ENCODE measurements around the gene DYDC1.

DYDC1 gene

GRCh38 chr10:80319725-80320290 is 36.7 kb downstream of the DYDC1 start:
- Histone ChIP-seq H3K4me1 (ENCODE audit: control insufficient read depth, insufficient read depth, low read depth, low read length) (no peaks in the 10 kb centered on the region), H4K91ac (ENCODE audit: low read length) (no peak overlapping the region), H3K79me1 (replicated peaks; ENCODE audit: low read length, poor library complexity, severe bottlenecking) (no peaks in the 10 kb centered on the region), H2BK5ac (ENCODE audit: low read depth, low read length, poor library complexity, severe bottlenecking) (no peak overlapping the region), H2BK15ac (ENCODE audit: low read depth, poor library complexity, severe bottlenecking) (no peak overlapping the region), H2AFZ (ENCODE audit: low read depth, low read length) (no peak overlapping the region), H2BK120ac (ENCODE audit: low read depth, low read length) (no peak overlapping the region), H3K9me3 (ENCODE audit: control insufficient read depth, low read length) (no peaks in the 10 kb centered on the region), H3K27ac (ENCODE audit: low read length, poor library complexity, severe bottlenecking) (no peak overlapping the region), H3K27me3 (ENCODE audit: control insufficient read depth in 1 of 2, insufficient read depth in 1 of 2, low read length in 2 of 2) (peaks cover 5 to 6% of the 10 kb centered on the region in 2 experiments), H3K36me3 (ENCODE audit: control insufficient read depth in 1 of 2, insufficient read depth in 2 of 2, low read depth in 1 of 2, low read length in 2 of 2) (no peaks in the 10 kb centered on the region), H3K9ac (ENCODE audit: low read length) (no peak overlapping the region), H2AK5ac (ENCODE audit: low read length, severe bottlenecking) (no peak overlapping the region), H3K23ac (ENCODE audit: low read length in 2 of 2) (no peak overlapping the region), H3K14ac (ENCODE audit: low read length in 2 of 2) (peak overlapping the region in 1 of 2 experiments; percentile 36), H2BK12ac (ENCODE audit: low read length in 2 of 2) (no peak overlapping the region), H4K8ac (ENCODE audit: low read length) (no peak overlapping the region), H3K4ac (ENCODE audit: low read depth in 1 of 2, low read length in 2 of 2) (no peak overlapping the region), H3K4me2 (ENCODE audit: low read length, poor library complexity, severe bottlenecking) (no peak overlapping the region), H3K18ac (ENCODE audit: low read depth in 1 of 2, low read length in 2 of 2) (no peak overlapping the region), H3K4me3 (ENCODE audit: insufficient read depth in 1 of 2, low read depth in 1 of 2, low read length in 2 of 2) (no peak overlapping the region)
- 88% methylated on average over 2 of the region's 2 CpGs for WGBS
- no peak for DNase-seq

GRCh38 chr10:80319318-80319717 is 37.2 kb downstream of the DYDC1 start:
- Histone ChIP-seq H3K4me2 (ENCODE audit: low read length, poor library complexity, severe bottlenecking) (no peak overlapping the region), H3K4me1 (ENCODE audit: control insufficient read depth, insufficient read depth, low read depth, low read length) (no peaks in the 10 kb centered on the region), H3K9me3 (ENCODE audit: control insufficient read depth, low read length) (no peaks in the 10 kb centered on the region), H3K14ac (ENCODE audit: low read length in 2 of 2) (no peak overlapping the region), H2BK15ac (ENCODE audit: low read depth, poor library complexity, severe bottlenecking) (no peak overlapping the region), H3K27me3 (ENCODE audit: control insufficient read depth in 1 of 2, insufficient read depth in 1 of 2, low read length in 2 of 2) (peaks cover 5% of the 10 kb centered on the region in 2 experiments), H2AK5ac (ENCODE audit: low read length, severe bottlenecking) (no peak overlapping the region), H2BK120ac (ENCODE audit: low read depth, low read length) (no peak overlapping the region), H3K4me3 (ENCODE audit: insufficient read depth in 1 of 2, low read depth in 1 of 2, low read length in 2 of 2) (no peak overlapping the region), H3K23ac (ENCODE audit: low read length in 2 of 2) (no peak overlapping the region), H3K27ac (ENCODE audit: low read length, poor library complexity, severe bottlenecking) (no peak overlapping the region), H2AFZ (ENCODE audit: low read depth, low read length) (no peak overlapping the region), H3K18ac (ENCODE audit: low read depth in 1 of 2, low read length in 2 of 2) (no peak overlapping the region), H4K8ac (ENCODE audit: low read length) (no peak overlapping the region), H3K36me3 (ENCODE audit: control insufficient read depth in 1 of 2, insufficient read depth in 2 of 2, low read depth in 1 of 2, low read length in 2 of 2) (no peaks in the 10 kb centered on the region), H3K79me1 (replicated peaks; ENCODE audit: low read length, poor library complexity, severe bottlenecking) (no peaks in the 10 kb centered on the region), H4K91ac (ENCODE audit: low read length) (no peak overlapping the region), H2BK12ac (ENCODE audit: low read length in 2 of 2) (no peak overlapping the region), H3K9ac (ENCODE audit: low read length) (no peak overlapping the region), H3K4ac (ENCODE audit: low read depth in 1 of 2, low read length in 2 of 2) (no peak overlapping the region), H2BK5ac (ENCODE audit: low read depth, low read length, poor library complexity, severe bottlenecking) (no peak overlapping the region)
- no peak for DNase-seq
- WGBS: 100% methylated on average over 1 of the region's 2 CpGs

- H2AK5ac ChIP-seq (ENCODE audit: low read length, severe bottlenecking): no peak overlapping the region
- no peak overlapping the region for H2BK5ac ChIP-seq (ENCODE audit: low read depth, low read length, poor library complexity, severe bottlenecking)
- H2BK15ac ChIP-seq (ENCODE audit: low read depth, poor library complexity, severe bottlenecking): no peak overlapping the region
- no peak overlapping the region for H3K4me3 ChIP-seq (ENCODE audit: insufficient read depth in 1 of 2, low read depth in 1 of 2, low read length in 2 of 2)
- H3K14ac ChIP-seq (ENCODE audit: low read length in 2 of 2): no peak overlapping the region
- no peak overlapping the region for H4K91ac ChIP-seq (ENCODE audit: low read length)
- no peaks in the 10 kb centered on the region for H3K79me1 ChIP-seq (replicated peaks; ENCODE audit: low read length, poor library complexity, severe bottlenecking)
- H3K23ac ChIP-seq (ENCODE audit: low read length in 2 of 2): no peak overlapping the region
- H3K9ac ChIP-seq (ENCODE audit: low read length): no peak overlapping the region
- no peak overlapping the region for H2BK120ac ChIP-seq (ENCODE audit: low read depth, low read length)
- H2AFZ ChIP-seq (ENCODE audit: low read depth, low read length): no peak overlapping the region
- H3K4me2 ChIP-seq (ENCODE audit: low read length, poor library complexity, severe bottlenecking): no peak overlapping the region
- DNase-seq: no peak
- no peak overlapping the region for H2BK12ac ChIP-seq (ENCODE audit: low read length in 2 of 2)
- no peaks in the 10 kb centered on the region for H3K36me3 ChIP-seq (ENCODE audit: control insufficient read depth in 1 of 2, insufficient read depth in 2 of 2, low read depth in 1 of 2, low read length in 2 of 2)
- no peaks in the 10 kb centered on the region for H3K9me3 ChIP-seq (ENCODE audit: control insufficient read depth, low read length)
- no peak overlapping the region for H3K18ac ChIP-seq (ENCODE audit: low read depth in 1 of 2, low read length in 2 of 2)
- H4K8ac ChIP-seq (ENCODE audit: low read length): no peak overlapping the region
- no peak overlapping the region for H3K27ac ChIP-seq (ENCODE audit: low read length, poor library complexity, severe bottlenecking)
- H3K4ac ChIP-seq (ENCODE audit: low read depth in 1 of 2, low read length in 2 of 2): no peak overlapping the region
- no peaks in the 10 kb centered on the region for H3K4me1 ChIP-seq (ENCODE audit: control insufficient read depth, insufficient read depth, low read depth, low read length)
- H3K27me3 ChIP-seq (ENCODE audit: control insufficient read depth in 1 of 2, insufficient read depth in 1 of 2, low read length in 2 of 2): peaks cover 5% of the 10 kb centered on the region in 2 experiments
Observed at GRCh38 chr10:80318742-80319141, 37.8 kb downstream of the DYDC1 start.

- Histone ChIP-seq H3K27ac (ENCODE audit: low read length, poor library complexity, severe bottlenecking) (no peak overlapping the region), H2BK12ac (ENCODE audit: low read length in 2 of 2) (no peak overlapping the region), H3K23ac (ENCODE audit: low read length in 2 of 2) (no peak overlapping the region), H2BK15ac (ENCODE audit: low read depth, poor library complexity, severe bottlenecking) (no peak overlapping the region), H2BK5ac (ENCODE audit: low read depth, low read length, poor library complexity, severe bottlenecking) (no peak overlapping the region), H2AK5ac (ENCODE audit: low read length, severe bottlenecking) (no peak overlapping the region), H2BK120ac (ENCODE audit: low read depth, low read length) (no peak overlapping the region), H3K4me2 (ENCODE audit: low read length, poor library complexity, severe bottlenecking) (no peak overlapping the region), H3K18ac (ENCODE audit: low read depth in 1 of 2, low read length in 2 of 2) (no peak overlapping the region), H3K27me3 (ENCODE audit: control insufficient read depth in 1 of 2, insufficient read depth in 1 of 2, low read length in 2 of 2) (peaks cover 5% of the 10 kb centered on the region in 2 experiments), H3K14ac (ENCODE audit: low read length in 2 of 2) (no peak overlapping the region), H4K91ac (ENCODE audit: low read length) (no peak overlapping the region), H3K4me3 (ENCODE audit: insufficient read depth in 1 of 2, low read depth in 1 of 2, low read length in 2 of 2) (no peak overlapping the region), H3K9ac (ENCODE audit: low read length) (no peak overlapping the region), H3K79me1 (replicated peaks; ENCODE audit: low read length, poor library complexity, severe bottlenecking) (no peaks in the 10 kb centered on the region), H2AFZ (ENCODE audit: low read depth, low read length) (no peak overlapping the region), H3K4ac (ENCODE audit: low read depth in 1 of 2, low read length in 2 of 2) (no peak overlapping the region), H4K8ac (ENCODE audit: low read length) (no peak overlapping the region), H3K9me3 (ENCODE audit: control insufficient read depth, low read length) (peaks cover 5% of the 10 kb centered on the region), H3K36me3 (ENCODE audit: control insufficient read depth in 1 of 2, insufficient read depth in 2 of 2, low read depth in 1 of 2, low read length in 2 of 2) (no peaks in the 10 kb centered on the region), H3K4me1 (ENCODE audit: control insufficient read depth, insufficient read depth, low read depth, low read length) (no peaks in the 10 kb centered on the region)
- WGBS: 91% methylated on average over 20 of the region's 21 CpGs
- no peak for DNase-seq
Observed at GRCh38 chr10:80315391-80315790, 41.2 kb downstream of the DYDC1 start.

Measured in mesenchymal stem cell (in vitro differentiated cells and primary cell).